ENCODE measurements around the gene NUP93. TPM values are rescaled to one million over a fixed set of nuclear protein-coding genes. Genes with fewer than 3 reads are reported as not detected.

The NUP93 gene
- total and polyA plus RNA-seq, 2 of the 8 experiments (the other 6 are each of a cell fraction or from before 2014, with no cell fraction given) = 147 to 201 TPM

GRCh38 chr16:56737539-56737938 lies 7.6 kb downstream of the NUP93 start:
- Histone ChIP-seq H3K23me2 (ENCODE audit: low read depth, low read length) (no peaks in the 10 kb centered on the region; the same call in 1 of the 2 replicates), H2BK120ac (replicated peaks; ENCODE audit: low read depth, low read length) (no peak overlapping the region), H2AFZ (ENCODE audit: low read length) (no peak overlapping the region), H3K4me2 (ENCODE audit: insufficient read depth in 1 of 2, low read depth in 2 of 2, low read length in 2 of 2) (no peak overlapping the region), H2BK5ac (ENCODE audit: low read depth, low read length) (no peak overlapping the region), H2BK12ac (ENCODE audit: low read depth, low read length) (no peak overlapping the region), H3K36me3 (ENCODE audit: control insufficient read depth in 2 of 4, insufficient read depth in 4 of 4, low read length in 3 of 4) (no peaks in the 10 kb centered on the region; a peak in 1 of 8 replicates), H3K27ac (ENCODE audit: low read depth, low read length) (no peak overlapping the region), H3K23ac (ENCODE audit: insufficient read length) (no peak overlapping the region), H2AK5ac (ENCODE audit: low read depth, low read length) (no peak overlapping the region), H3K56ac (replicated peaks; ENCODE audit: insufficient read length, low read depth, low read length) (no peak overlapping the region), H3K14ac (ENCODE audit: insufficient read length) (no peak overlapping the region), H3K4me1 (replicated peaks in 1 of 4; ENCODE audit: control insufficient read depth in 3 of 4, insufficient read depth in 4 of 4, low read length in 3 of 4) (no peaks in the 10 kb centered on the region), H4K91ac (replicated peaks; ENCODE audit: insufficient read length, low read length) (no peak overlapping the region), H3K18ac (ENCODE audit: extremely low read depth, low read length) (no peak overlapping the region), H3K79me2 (ENCODE audit: control insufficient read depth in 1 of 2, insufficient read depth in 2 of 2, low read length in 2 of 2) (peaks cover 20 to 75% of the 10 kb centered on the region in 2 experiments), H3K79me1 (ENCODE audit: low read depth, low read length) (peaks cover 13% of the 10 kb centered on the region), H4K20me1 (replicated peaks in 1 of 2; ENCODE audit: control insufficient read depth in 1 of 2, insufficient read depth in 2 of 2, low read length in 2 of 2) (peaks cover 4 to 15% of the 10 kb centered on the region in 2 experiments), H3K9ac (replicated peaks in 1 of 4; ENCODE audit: extremely low read depth in 1 of 4, low read depth in 3 of 4, low read length in 3 of 4) (no peak overlapping the region), H3K4ac (replicated peaks; ENCODE audit: insufficient read length, low read depth, low read length) (no peak overlapping the region), H3K9me3 (ENCODE audit: insufficient read depth in 2 of 2, low read depth in 1 of 2, low read length in 1 of 2) (no peaks in the 10 kb centered on the region; a peak in 2 of 4 replicates), H2BK15ac (ENCODE audit: low read length) (no peak overlapping the region), H4K5ac (ENCODE audit: insufficient read length, low read depth, low read length) (no peak overlapping the region), H4K8ac (ENCODE audit: extremely low read depth, insufficient read depth, low read length) (no peak overlapping the region), H3K27me3 (replicated peaks in 1 of 4; ENCODE audit: control insufficient read depth in 3 of 4, extremely low read depth in 1 of 4, insufficient read depth in 3 of 4, low read length in 3 of 4) (no peaks in the 10 kb centered on the region), H2BK20ac (ENCODE audit: low read length) (no peak overlapping the region), H3K4me3 (ENCODE audit: extremely low read depth in 1 of 4, insufficient read depth in 2 of 4, low read depth in 3 of 4, low read length in 4 of 4) (no peak overlapping the region)
- CTCF ChIA-PET (ENCODE audit: partially characterized antibody) = interaction anchor here (0.8 kb wide), 1 partner anchor 20 kb away, joined by 3 read pairs; no protein-coding TSS in a partner anchor
- FAIRE-seq = no peak
- no peak for DNase-seq (ENCODE audit: low read depth in 1 of 2, low spot score in 2 of 2)
- no peak for TF ChIP-seq CTBP2 (IDR thresholded peaks at IDR 0.05; ENCODE audit: borderline replicate concordance, insufficient read depth, insufficient read length, low read length)
- TF ChIP-seq KDM4A (IDR thresholded peaks at IDR 0.05; ENCODE audit: low read depth, low read length, severe bottlenecking) = no peak
- no peak for TF ChIP-seq ASH2L (IDR thresholded peaks at IDR 0.05; ENCODE audit: low read length)
- no peak for TF ChIP-seq SAP30 (IDR thresholded peaks at IDR 0.05; ENCODE audit: insufficient read depth, insufficient replicate concordance, low read length)
- no peak for TF ChIP-seq ATF2 (IDR thresholded peaks at IDR 0.05; ENCODE audit: low read length)
- TF ChIP-seq TEAD4 (IDR thresholded peaks at IDR 0.05; ENCODE audit: low read depth, low read length) = no peak
- no peak for TF ChIP-seq MAFK (IDR thresholded peaks at IDR 0.05; ENCODE audit: low read depth, low read length)
- no peak for TF ChIP-seq RFX5 (IDR thresholded peaks at IDR 0.05; ENCODE audit: borderline replicate concordance, low read depth, low read length)
- TF ChIP-seq HDAC2 (IDR thresholded peaks at IDR 0.05; ENCODE audit: borderline replicate concordance in 1 of 2, low read depth in 2 of 2, low read length in 2 of 2) = no peak
- TF ChIP-seq SP1 (IDR thresholded peaks at IDR 0.05; ENCODE audit: low read depth, low read length) = no peak
- POLR2A ChIA-PET (ENCODE audit: partially characterized antibody) = no interaction called here
- WGBS, 2 experiments (ENCODE audit: extremely low coverage in 1 of 2, insufficient coverage in 1 of 2, insufficient read length in 1 of 2, insufficient replicate concordance in 2 of 2, low coverage in 1 of 2, low lambda C conversion rate in 2 of 2, missing lambda C conversion rate in 1 of 2) = 94% methylated on average over 2 of the region's 2 CpGs; no CpG with 5 or more reads in 1 of the 2 experiments

All from H1 (cell line).